Upper lobe of left lung (tissue), 6 donors: Measurements from ENCODE around the gene C6orf62. TPM values are rescaled to one million over a fixed set of nuclear protein-coding genes. Genes with fewer than 3 reads are reported as not detected.
"Not testable (repeated sequence)": the region's sequence is repeated elsewhere in the genome, so short reads cannot be mapped to it uniquely, and the experiment has no call there.

ENCODE experiments used
- ATAC-seq, 2 donors: fragments of 200-7000 bp; cut with Tn5 transposase; one replicate each; pipeline ENCODE4 v1.9.1; 2022; ENCODE audit warnings: mild to moderate bottlenecking in 2 of 2, moderate library complexity in 2 of 2; ENCODE audit not compliant: low FRiP score in 2 of 2
- DNase-seq, 2 donors: peaks; one replicate each; pipeline ENCODE4 v3.0.0-alpha.2; 2019 to 2020
- H3K27ac ChIP-seq, 4 donors: fragments of 200-600 bp; sonication (generic); one replicate each; pipeline ENCODE4 v1.5.1; 2016 to 2019
- H3K27me3 ChIP-seq, 4 donors: fragments of 200-600 bp; sonication (generic); one replicate each; pipeline ENCODE4 v1.5.1; 2017 to 2019
- H3K36me3 ChIP-seq, 4 donors: fragments of 200-600 bp; sonication (generic); one replicate each; pipeline ENCODE4 v1.5.1; 2016 to 2019
- H3K4me1 ChIP-seq, 4 donors: fragments of 200-600 bp; sonication (generic); one replicate each; pipeline ENCODE4 v1.5.1; 2018 to 2019
- H3K4me3 ChIP-seq, 4 donors: fragments of 200-600 bp; sonication (generic); one replicate each; pipeline ENCODE4 v1.5.1; 2017 to 2019; ENCODE audit warnings: mild to moderate bottlenecking in 2 of 4, moderate library complexity in 1 of 4
- H3K9me3 ChIP-seq, 4 donors: fragments of 200-600 bp; sonication (generic); one replicate each; pipeline ENCODE4 v1.5.1; 2018 to 2019
- CTCF ChIP-seq, 6 experiments: fragments of 450-650 bp in 4 of 6; fragments of 200-600 bp in 2 of 6; sonication (generic) in 2 of 6; IDR thresholded peaks; one replicate each; pipeline ENCODE4 v1.5.1; 2016 to 2019; ENCODE audit warnings: antibody characterized with exemption in 6 of 6
- EP300 ChIP-seq, 4 donors: sonication (generic); formaldehyde crosslinking; IDR thresholded peaks; one replicate each; pipeline ENCODE4 v1.5.1; 2017; ENCODE audit warnings: antibody characterized with exemption in 4 of 4, control low read depth in 2 of 4
- POLR2A ChIP-seq, 4 donors: fragments of 450-650 bp; IDR thresholded peaks; one replicate each; pipeline ENCODE4 v1.5.1; 2016 to 2017; ENCODE audit warnings: antibody characterized with exemption in 4 of 4, mild to moderate bottlenecking in 2 of 4
- POLR2AphosphoS5 ChIP-seq, 2 donors: sonication (generic); formaldehyde crosslinking; IDR thresholded peaks; one replicate each; pipeline ENCODE4 v1.5.1; 2017; ENCODE audit warnings: antibody characterized with exemption in 2 of 2
- WGBS, 2 donors: methylation state at CpG; one replicate each; pipeline ENCODE4 v1.1.5; 2017 to 2018; 5-methylcytosine and 5-hydroxymethylcytosine counted together
- total RNA-seq, 6 donors: library from RNA; depleted of rRNA in 4 of 6; stranded (reverse); fragments of >200 nt in 4 of 6; gene quantifications; one replicate each; pipeline versions ENCODE4 v1.1.0 to v1.2.1, GENCODE V29; 2016 to 2021
- donor health status: DM: no; HTN: no; CAD: no; lungs with moderate emphysema.
- donor health status: DM: no; HTN: yes; CAD: no; lungs with severe emphysema.

Gene C6orf62
- total RNA-seq, 6 donors from 2014 or later = 41.9 to 131 (median 95.3) TPM

- no peak for ATAC-seq
- peak overlapping the region; percentile 98 to 100 (median 100) for H3K27ac ChIP-seq
- WGBS, 2 donors = 13 to 21% methylated on average over 8 of the region's 8 CpGs
- no peaks in the 10 kb centered on the region for H3K27me3 ChIP-seq
- H3K9me3 ChIP-seq = no peaks in the 10 kb centered on the region
- no peak for DNase-seq
- TF ChIP-seq POLR2A (IDR thresholded peaks at IDR 0.05) (no peak), POLR2AphosphoS5 (IDR thresholded peaks at IDR 0.05) (no peak), EP300 (IDR thresholded peaks at IDR 0.05) (no peak), CTCF (IDR thresholded peaks at IDR 0.05) (no peak)
- peak overlapping the region; percentile 69 to 84 (median 78) for H3K4me3 ChIP-seq
- peaks cover 16 to 32% (median 23%) of the 10 kb centered on the region in 4 donors for H3K36me3 ChIP-seq
- peaks cover 38 to 52% (median 44%) of the 10 kb centered on the region in 4 donors for H3K4me1 ChIP-seq
Observed at GRCh38 chr6:24718449-24719124, 367 bp downstream of the C6orf62 start.

GRCh38 chr6:24716602-24717148 is 2.3 kb downstream of the C6orf62 start:
- not testable (repeated sequence) for H3K9me3 ChIP-seq, H3K27me3 ChIP-seq, DNase-seq, H3K27ac ChIP-seq, ATAC-seq
- H3K4me3 ChIP-seq = peak overlapping the region in 3 of 4 donors; percentile 69 to 82 (median 74)
- 87 to 96% methylated on average over 7 of the region's 7 CpGs for WGBS, 2 donors
- H3K36me3 ChIP-seq = peaks cover 30 to 51% (median 38%) of the 10 kb centered on the region in 4 donors
- H3K4me1 ChIP-seq = peaks cover 48 to 67% (median 54%) of the 10 kb centered on the region in 4 donors

- no peak overlapping the region for H3K27ac ChIP-seq
- H3K4me3 ChIP-seq = no peak overlapping the region
- H3K9me3 ChIP-seq = no peaks in the 10 kb centered on the region
- DNase-seq (no peak), ATAC-seq (no peak)
- 92 to 93% methylated on average over 10 of the region's 10 CpGs for WGBS, 2 donors
- TF ChIP-seq POLR2A (IDR thresholded peaks at IDR 0.05) = no peak
- no peak for TF ChIP-seq EP300 (IDR thresholded peaks at IDR 0.05)
- no peak for TF ChIP-seq POLR2AphosphoS5 (IDR thresholded peaks at IDR 0.05)
- TF ChIP-seq CTCF (IDR thresholded peaks at IDR 0.05) = no peak
- H3K36me3 ChIP-seq = peaks cover 74 to 100% (median 90%) of the 10 kb centered on the region in 4 donors
- H3K27me3 ChIP-seq = no peaks in the 10 kb centered on the region
- peaks cover 30 to 50% (median 39%) of the 10 kb centered on the region in 4 donors for H3K4me1 ChIP-seq
Observed at GRCh38 chr6:24710519-24711303, 8.2 kb downstream of the C6orf62 start.

GRCh38 chr6:24709014-24709711 is 9.8 kb downstream of the C6orf62 start:
- peaks cover 78 to 100% (median 90%) of the 10 kb centered on the region in 4 donors for H3K36me3 ChIP-seq
- no peak overlapping the region for H3K27ac ChIP-seq
- WGBS, 2 donors = 88 to 95% methylated on average over 4 of the region's 4 CpGs
- TF ChIP-seq EP300 (IDR thresholded peaks at IDR 0.05) = no peak
- TF ChIP-seq POLR2AphosphoS5 (IDR thresholded peaks at IDR 0.05) = no peak
- TF ChIP-seq POLR2A (IDR thresholded peaks at IDR 0.05) = no peak
- no peak for TF ChIP-seq CTCF (IDR thresholded peaks at IDR 0.05)
- no peaks in the 10 kb centered on the region for H3K9me3 ChIP-seq
- H3K4me1 ChIP-seq = peaks cover 15 to 34% (median 25%) of the 10 kb centered on the region in 4 donors
- H3K4me3 ChIP-seq = no peak overlapping the region
- DNase-seq = no peak
- no peak for ATAC-seq
- no peaks in the 10 kb centered on the region for H3K27me3 ChIP-seq

GRCh38 chr6:24708612-24709011 is 10.3 kb downstream of the C6orf62 start:
- whole genome bisulfite sequencing, 2 donors = 84 to 90% methylated on average over 3 of the region's 3 CpGs
- Histone ChIP-seq H3K36me3 (peaks cover 73 to 100% (median 91%) of the 10 kb centered on the region in 4 donors), H3K27ac (no peak overlapping the region)

More at GRCh38 chr6:24708612-24709011, 10.3 kb downstream of the C6orf62 start:
- Histone ChIP-seq H3K9me3 (no peaks in the 10 kb centered on the region), H3K4me3 (no peak overlapping the region), H3K27me3 (no peaks in the 10 kb centered on the region), H3K4me1 (peaks cover 9 to 29% (median 20%) of the 10 kb centered on the region in 4 donors)
- TF ChIP-seq POLR2A (IDR thresholded peaks at IDR 0.05) (no peak), CTCF (IDR thresholded peaks at IDR 0.05) (no peak), POLR2AphosphoS5 (IDR thresholded peaks at IDR 0.05) (no peak), EP300 (IDR thresholded peaks at IDR 0.05) (no peak)
- ATAC-seq (no peak), DNase-seq (no peak)
